ENCODE results near the gene RBM12. TPM values are rescaled to one million over a fixed set of nuclear protein-coding genes. Genes with fewer than 3 reads are reported as not detected.

RBM12 gene
- total RNA-seq, 1 experiment from 2014 or later: 142 TPM

- no peak overlapping the region for H3K27ac ChIP-seq
- no peak overlapping the region for H3K4me3 ChIP-seq
- H3K36me3 ChIP-seq: no peaks in the 10 kb centered on the region; the same call in 1 of the 2 replicates
- no peaks in the 10 kb centered on the region for H3K27me3 ChIP-seq
- no peak for DNase-seq
- H3K9me3 ChIP-seq (replicated peaks): no peaks in the 10 kb centered on the region
- H3K4me1 ChIP-seq: no peaks in the 10 kb centered on the region
These were observed 15.9 kb upstream of the RBM12 start for GRCh38 chr20:35680452-35681183.

- H3K9me3 ChIP-seq (replicated peaks): no peaks in the 10 kb centered on the region
- H3K27me3 ChIP-seq: no peaks in the 10 kb centered on the region
- no peak for DNase-seq
- H3K36me3 ChIP-seq: peaks cover 5% of the 10 kb centered on the region
- H3K4me1 ChIP-seq: no peaks in the 10 kb centered on the region
- H3K4me3 ChIP-seq: no peak overlapping the region
- no peak overlapping the region for H3K27ac ChIP-seq
These were observed 10.2 kb upstream of the RBM12 start for GRCh38 chr20:35674921-35675320.

GRCh38 chr20:35673884-35674283 is 9.2 kb upstream of the RBM12 start:
- no peak for DNase-seq
- H3K4me3 ChIP-seq: no peak overlapping the region
- H3K4me1 ChIP-seq: no peaks in the 10 kb centered on the region
- H3K9me3 ChIP-seq (replicated peaks): no peaks in the 10 kb centered on the region
- no peaks in the 10 kb centered on the region for H3K27me3 ChIP-seq
- H3K36me3 ChIP-seq: peaks cover 8% of the 10 kb centered on the region
- H3K27ac ChIP-seq: no peak overlapping the region

- no peak overlapping the region for H3K27ac ChIP-seq
- H3K4me3 ChIP-seq: no peak overlapping the region
- DNase-seq: no peak
These were observed 5.0 kb upstream of the RBM12 start for GRCh38 chr20:35669681-35670080.

GRCh38 chr20:35669221-35669620 is 4.5 kb upstream of the RBM12 start:
- Histone ChIP-seq H3K9me3 (replicated peaks) (no peaks in the 10 kb centered on the region), H3K27ac (no peak overlapping the region), H3K4me3 (no peak overlapping the region), H3K4me1 (peaks cover 4% of the 10 kb centered on the region; the same call in 1 of the 2 replicates), H3K27me3 (no peaks in the 10 kb centered on the region), H3K36me3 (peaks cover 9% of the 10 kb centered on the region)
- no peak for DNase-seq

More at GRCh38 chr20:35669681-35670080, 5.0 kb upstream of the RBM12 start:
- peaks cover 9% of the 10 kb centered on the region for H3K36me3 ChIP-seq
- H3K27me3 ChIP-seq: no peaks in the 10 kb centered on the region
- H3K4me1 ChIP-seq: peaks cover 4% of the 10 kb centered on the region; the same call in 1 of the 2 replicates
- no peaks in the 10 kb centered on the region for H3K9me3 ChIP-seq (replicated peaks)

GRCh38 chr20:35665949-35666288 is 1.2 kb upstream of the RBM12 start:
- no peak overlapping the region for H3K4me3 ChIP-seq
- no peaks in the 10 kb centered on the region for H3K9me3 ChIP-seq (replicated peaks)
- no peaks in the 10 kb centered on the region for H3K27me3 ChIP-seq
- no peak for DNase-seq
- no peak overlapping the region for H3K27ac ChIP-seq
- peaks cover 4% of the 10 kb centered on the region; the same call in 1 of the 2 replicates for H3K36me3 ChIP-seq
- peaks cover 21% of the 10 kb centered on the region for H3K4me1 ChIP-seq

GRCh38 chr20:35663516-35664465 is 909 bp downstream of the RBM12 start:
- 0 out of 2 replicates have a peak, but pooled peaks cover under 1% of the 10 kb centered on the region for H3K36me3 ChIP-seq
- peak overlapping the region; percentile 87 for H3K27ac ChIP-seq
- peak; percentile 54 to 62 for DNase-seq
- peaks cover 3% of the 10 kb centered on the region; the same call in 1 of the 2 replicates for H3K9me3 ChIP-seq (replicated peaks)
- H3K4me1 ChIP-seq: peaks cover 21% of the 10 kb centered on the region
- no peaks in the 10 kb centered on the region for H3K27me3 ChIP-seq
- H3K4me3 ChIP-seq: peak overlapping the region; percentile 90

GRCh38 chr20:35662551-35662950 is 2.1 kb downstream of the RBM12 start:
- DNase-seq: no peak
- Histone ChIP-seq H3K27me3 (no peaks in the 10 kb centered on the region), H3K4me1 (peaks cover 17% of the 10 kb centered on the region), H3K36me3 (peaks cover 9% of the 10 kb centered on the region; the same call in 1 of the 2 replicates), H3K9me3 (replicated peaks) (peaks cover 3% of the 10 kb centered on the region; the same call in 1 of the 2 replicates), H3K27ac (no peak overlapping the region), H3K4me3 (peak overlapping the region; percentile 90)

GRCh38 chr20:35661908-35662307 is 2.8 kb downstream of the RBM12 start:
- Histone ChIP-seq H3K9me3 (replicated peaks) (peaks cover 3% of the 10 kb centered on the region; the same call in 1 of the 2 replicates), H3K4me1 (peaks cover 17% of the 10 kb centered on the region), H3K36me3 (peaks cover 15% of the 10 kb centered on the region), H3K27me3 (no peaks in the 10 kb centered on the region), H3K27ac (no peak overlapping the region), H3K4me3 (no peak overlapping the region; the same call in 1 of the 2 replicates)
- DNase-seq: no peak

GRCh38 chr20:35661053-35661452 is 3.6 kb downstream of the RBM12 start:
- Histone ChIP-seq H3K9me3 (replicated peaks) (peaks cover 3% of the 10 kb centered on the region; the same call in 1 of the 2 replicates), H3K27ac (no peak overlapping the region), H3K4me3 (no peak overlapping the region), H3K36me3 (peaks cover 23% of the 10 kb centered on the region), H3K4me1 (peaks cover 17% of the 10 kb centered on the region), H3K27me3 (no peaks in the 10 kb centered on the region)
- DNase-seq: no peak

- DNase-seq: no peak
- Histone ChIP-seq H3K36me3 (peaks cover 30% of the 10 kb centered on the region), H3K27me3 (no peaks in the 10 kb centered on the region), H3K4me1 (peaks cover 17% of the 10 kb centered on the region), H3K27ac (no peak overlapping the region), H3K9me3 (replicated peaks) (peaks cover 3% of the 10 kb centered on the region; the same call in 1 of the 2 replicates), H3K4me3 (no peak overlapping the region)
These were observed 4.4 kb downstream of the RBM12 start for GRCh38 chr20:35660122-35660937.

GRCh38 chr20:35657271-35657670 is 7.4 kb downstream of the RBM12 start:
- H3K27ac ChIP-seq: no peak overlapping the region
- peaks cover 3% of the 10 kb centered on the region; the same call in 1 of the 2 replicates for H3K9me3 ChIP-seq (replicated peaks)
- H3K4me3 ChIP-seq: no peak overlapping the region
- peaks cover 61% of the 10 kb centered on the region for H3K36me3 ChIP-seq
- no peak for DNase-seq
- H3K27me3 ChIP-seq: no peaks in the 10 kb centered on the region
- peaks cover 9% of the 10 kb centered on the region for H3K4me1 ChIP-seq

- Histone ChIP-seq H3K4me1 (no peaks in the 10 kb centered on the region), H3K27me3 (no peaks in the 10 kb centered on the region), H3K9me3 (replicated peaks) (no peaks in the 10 kb centered on the region), H3K4me3 (no peak overlapping the region), H3K27ac (no peak overlapping the region), H3K36me3 (peaks cover 88% of the 10 kb centered on the region)
- no peak for DNase-seq
These were observed 10.3 kb downstream of the RBM12 start for GRCh38 chr20:35654415-35654814.

GRCh38 chr20:35653893-35654292 is 10.8 kb downstream of the RBM12 start:
- Histone ChIP-seq H3K27ac (no peak overlapping the region), H3K4me1 (no peaks in the 10 kb centered on the region), H3K27me3 (no peaks in the 10 kb centered on the region), H3K9me3 (replicated peaks) (no peaks in the 10 kb centered on the region), H3K36me3 (peaks cover 93% of the 10 kb centered on the region), H3K4me3 (no peak overlapping the region)
- no peak for DNase-seq

Data from SJCRH30 (cell line).